ENCODE measurements around the gene IL6ST.
"Not testable (repeated sequence)": the region's sequence is repeated elsewhere in the genome, so short reads cannot be mapped to it uniquely, and the experiment has no call there.

IL6ST gene

GRCh38 chr5:56003679-56004078, 8.9 kb upstream of the IL6ST start:
- DNase-seq, result no peak

- DNase-seq, result no peak
Measured at GRCh38 chr5:56003179-56003578, 8.4 kb upstream of the IL6ST start.

- no peak for DNase-seq
Measured at GRCh38 chr5:56002303-56002702, 7.5 kb upstream of the IL6ST start.

- DNase-seq, result not testable (repeated sequence)
Measured at GRCh38 chr5:56000221-56000620, 5.5 kb upstream of the IL6ST start.

GRCh38 chr5:55998966-55999365, 4.2 kb upstream of the IL6ST start:
- no peak for DNase-seq

- peak; percentile 29 to 40 for DNase-seq
Measured at GRCh38 chr5:55997742-55998351, 3.1 kb upstream of the IL6ST start.

GRCh38 chr5:55994998-55995914, 493 bp upstream of the IL6ST start:
- peak; percentile 97 to 98 for DNase-seq

GRCh38 chr5:55993731-55994494, 850 bp downstream of the IL6ST start:
- peak in 1 of 2 donors; percentile 35 for DNase-seq

GRCh38 chr5:55993013-55993412, 1.8 kb downstream of the IL6ST start:
- DNase-seq, result peak; percentile 38 to 45

- DNase-seq, result no peak
Measured at GRCh38 chr5:55991768-55992486, 2.8 kb downstream of the IL6ST start.

- not testable (repeated sequence) for DNase-seq
Measured at GRCh38 chr5:55990895-55991294, 3.9 kb downstream of the IL6ST start.

GRCh38 chr5:55989860-55990259, 4.9 kb downstream of the IL6ST start:
- DNase-seq, result no peak

- no peak for DNase-seq
Measured at GRCh38 chr5:55988979-55989638, 5.7 kb downstream of the IL6ST start.

GRCh38 chr5:55988428-55988827, 6.3 kb downstream of the IL6ST start:
- not testable (repeated sequence) for DNase-seq

- no peak for DNase-seq
Measured at GRCh38 chr5:55986931-55987330, 7.8 kb downstream of the IL6ST start.

GRCh38 chr5:55985181-55985580, 9.6 kb downstream of the IL6ST start:
- no peak for DNase-seq

GRCh38 chr5:55983986-55984385, 10.8 kb downstream of the IL6ST start:
- no peak for DNase-seq

- DNase-seq, result no peak
Measured at GRCh38 chr5:55982957-55983381, 11.8 kb downstream of the IL6ST start.

- DNase-seq, result no peak
Measured at GRCh38 chr5:55973296-55973695, 21.5 kb downstream of the IL6ST start.

GRCh38 chr5:55969956-55970355, 24.8 kb downstream of the IL6ST start:
- no peak for DNase-seq

- DNase-seq, result no peak
Measured at GRCh38 chr5:55966284-55966683, 28.5 kb downstream of the IL6ST start.

GRCh38 chr5:55965525-55965924, 29.2 kb downstream of the IL6ST start:
- no peak for DNase-seq
